ENCODE measurements around the gene AKT3. TPM values are rescaled to one million over a fixed set of nuclear protein-coding genes. Genes with fewer than 3 reads are reported as not detected.

The AKT3 gene
- total RNA-seq, 1 donor from 2014 or later = 110 TPM

DNA sequence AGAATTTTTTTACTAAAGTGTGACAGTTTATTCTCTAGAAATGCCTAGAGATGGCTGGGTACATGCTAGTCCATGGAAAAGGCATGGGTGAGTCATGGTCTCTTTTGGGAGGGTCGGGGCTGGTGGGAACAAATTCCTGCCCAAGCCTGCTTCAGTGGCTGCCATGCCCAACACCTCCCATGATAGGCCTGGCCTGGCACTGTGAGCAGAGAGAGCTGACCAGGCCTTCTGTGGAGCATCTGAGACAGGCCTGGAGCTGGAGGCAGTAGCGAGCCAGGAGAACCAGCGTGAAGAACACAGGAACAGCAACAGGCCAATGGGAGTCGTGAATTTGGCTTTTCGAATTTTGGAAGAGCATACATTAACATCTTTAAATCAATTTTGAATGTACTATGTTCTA, 385.0 kb downstream of the AKT3 start:
- TF ChIP-seq, protein P1, sequence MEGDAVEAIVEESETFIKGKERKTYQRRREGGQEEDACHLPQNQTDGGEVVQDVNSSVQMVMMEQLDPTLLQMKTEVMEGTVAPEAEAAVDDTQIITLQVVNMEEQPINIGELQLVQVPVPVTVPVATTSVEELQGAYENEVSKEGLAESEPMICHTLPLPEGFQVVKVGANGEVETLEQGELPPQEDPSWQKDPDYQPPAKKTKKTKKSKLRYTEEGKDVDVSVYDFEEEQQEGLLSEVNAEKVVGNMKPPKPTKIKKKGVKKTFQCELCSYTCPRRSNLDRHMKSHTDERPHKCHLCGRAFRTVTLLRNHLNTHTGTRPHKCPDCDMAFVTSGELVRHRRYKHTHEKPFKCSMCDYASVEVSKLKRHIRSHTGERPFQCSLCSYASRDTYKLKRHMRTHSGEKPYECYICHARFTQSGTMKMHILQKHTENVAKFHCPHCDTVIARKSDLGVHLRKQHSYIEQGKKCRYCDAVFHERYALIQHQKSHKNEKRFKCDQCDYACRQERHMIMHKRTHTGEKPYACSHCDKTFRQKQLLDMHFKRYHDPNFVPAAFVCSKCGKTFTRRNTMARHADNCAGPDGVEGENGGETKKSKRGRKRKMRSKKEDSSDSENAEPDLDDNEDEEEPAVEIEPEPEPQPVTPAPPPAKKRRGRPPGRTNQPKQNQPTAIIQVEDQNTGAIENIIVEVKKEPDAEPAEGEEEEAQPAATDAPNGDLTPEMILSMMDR (IDR thresholded peaks at IDR 0.05; ENCODE audit: unreplicated experiment) = no peak
- H3K27me3 Mint-ChIP-seq (ENCODE audit: low read depth) = no peaks in the 10 kb centered on the region
- H3K4me3 Mint-ChIP-seq = no peak overlapping the region
- H3K4me1 Mint-ChIP-seq = no peaks in the 10 kb centered on the region
- H3K27ac Mint-ChIP-seq = no peak overlapping the region
- peaks cover 5% of the 10 kb centered on the region for H3K36me3 Mint-ChIP-seq
- DNase-seq (ENCODE audit: low spot score in 2 of 2, unreplicated experiment in 2 of 2) = no peak
- H3K9me3 Mint-ChIP-seq = no peaks in the 10 kb centered on the region

DNA sequence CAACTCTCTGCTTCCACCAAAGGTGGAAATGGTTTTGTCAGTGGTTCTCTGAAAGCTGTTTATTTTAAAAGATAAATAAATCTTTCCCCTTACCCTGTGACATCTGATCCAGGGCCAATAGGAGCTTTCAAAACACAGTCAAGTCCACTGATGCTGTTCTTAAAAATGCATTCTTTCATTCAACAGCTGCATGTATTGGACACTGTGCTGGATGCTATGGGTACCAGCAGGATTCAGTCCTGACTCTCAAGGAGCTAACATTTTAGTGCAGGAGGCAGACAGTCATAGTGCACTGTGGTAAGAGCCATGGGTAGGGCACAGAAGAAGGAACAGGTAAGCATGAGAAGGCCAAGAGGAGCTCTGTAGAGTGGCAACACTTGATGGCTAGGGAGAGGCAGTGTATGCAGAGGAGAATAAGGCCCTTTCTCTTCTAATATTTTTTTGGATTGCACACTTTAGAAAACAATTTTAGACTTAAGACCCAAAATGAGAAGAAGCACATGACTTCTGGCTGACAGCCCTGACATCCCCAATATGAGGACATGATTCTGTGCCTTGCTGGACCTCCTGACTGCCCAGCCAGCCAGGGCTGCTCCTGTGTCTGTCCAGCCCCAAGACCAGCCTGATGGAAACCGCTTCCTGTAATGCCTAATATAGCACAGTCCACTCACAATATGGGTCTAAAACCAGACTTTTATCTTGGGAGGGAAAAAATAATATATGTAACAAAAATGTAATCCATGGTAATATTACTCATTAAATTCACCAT, 386.9 kb downstream of the AKT3 start:
- no peaks in the 10 kb centered on the region for H3K4me1 Mint-ChIP-seq
- no peak overlapping the region for H3K27ac Mint-ChIP-seq
- TF ChIP-seq, protein P1 (IDR thresholded peaks at IDR 0.05; ENCODE audit: unreplicated experiment) = no peak
- DNase-seq (ENCODE audit: low spot score in 2 of 2, unreplicated experiment in 2 of 2) = no peak
- peaks cover 5% of the 10 kb centered on the region for H3K36me3 Mint-ChIP-seq
- H3K4me3 Mint-ChIP-seq = no peak overlapping the region
- H3K9me3 Mint-ChIP-seq = no peaks in the 10 kb centered on the region
- H3K27me3 Mint-ChIP-seq (ENCODE audit: low read depth) = no peaks in the 10 kb centered on the region

DNA sequence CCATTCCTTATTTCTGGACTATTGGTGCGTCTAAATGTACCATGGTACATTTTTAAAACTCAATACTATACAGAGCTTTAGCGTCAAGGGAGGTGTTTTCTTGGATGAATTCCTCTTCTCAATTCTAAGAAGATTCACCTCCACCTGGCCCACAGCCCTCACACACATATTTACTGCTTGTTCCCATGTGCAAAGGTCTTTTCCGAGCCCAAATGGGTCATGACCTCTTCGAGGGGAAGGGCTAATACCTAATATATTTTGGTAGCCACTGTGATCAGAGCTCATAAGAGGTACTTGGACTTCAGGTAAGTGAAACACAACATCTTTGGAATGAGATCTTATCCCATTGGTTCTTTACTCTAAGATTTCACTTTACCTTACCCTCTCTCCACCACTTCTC, 388.3 kb downstream of the AKT3 start:
- Mint-ChIP-seq H3K4me3 (no peak overlapping the region), H3K36me3 (peaks cover 5% of the 10 kb centered on the region), H3K4me1 (no peaks in the 10 kb centered on the region), H3K9me3 (no peaks in the 10 kb centered on the region), H3K27me3 (ENCODE audit: low read depth) (no peaks in the 10 kb centered on the region), H3K27ac (no peak overlapping the region)
- TF ChIP-seq, protein P1 (IDR thresholded peaks at IDR 0.05; ENCODE audit: unreplicated experiment) = no peak
- DNase-seq (ENCODE audit: low spot score in 2 of 2, unreplicated experiment in 2 of 2) = no peak

DNA sequence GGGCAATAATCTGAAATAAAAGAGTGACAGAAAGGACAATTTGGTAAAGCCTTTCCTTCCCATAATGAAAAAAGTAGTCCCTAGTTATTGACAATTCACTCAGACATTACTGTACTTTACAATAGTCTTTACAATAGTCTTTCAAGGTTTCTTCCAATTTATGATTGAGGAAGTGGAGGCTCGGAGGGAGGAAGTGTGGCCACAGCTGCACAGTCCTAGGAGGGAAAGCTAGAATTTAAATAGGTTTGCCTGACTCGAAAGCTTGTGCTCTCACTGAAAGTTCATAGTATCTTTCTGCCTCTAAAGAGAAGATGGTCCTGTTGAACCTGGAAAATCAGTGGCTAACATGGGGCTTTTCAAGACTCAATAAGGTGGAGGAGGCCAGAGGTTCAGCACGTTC, 391.0 kb downstream of the AKT3 start:
- no peak overlapping the region for H3K4me3 Mint-ChIP-seq

DNA sequence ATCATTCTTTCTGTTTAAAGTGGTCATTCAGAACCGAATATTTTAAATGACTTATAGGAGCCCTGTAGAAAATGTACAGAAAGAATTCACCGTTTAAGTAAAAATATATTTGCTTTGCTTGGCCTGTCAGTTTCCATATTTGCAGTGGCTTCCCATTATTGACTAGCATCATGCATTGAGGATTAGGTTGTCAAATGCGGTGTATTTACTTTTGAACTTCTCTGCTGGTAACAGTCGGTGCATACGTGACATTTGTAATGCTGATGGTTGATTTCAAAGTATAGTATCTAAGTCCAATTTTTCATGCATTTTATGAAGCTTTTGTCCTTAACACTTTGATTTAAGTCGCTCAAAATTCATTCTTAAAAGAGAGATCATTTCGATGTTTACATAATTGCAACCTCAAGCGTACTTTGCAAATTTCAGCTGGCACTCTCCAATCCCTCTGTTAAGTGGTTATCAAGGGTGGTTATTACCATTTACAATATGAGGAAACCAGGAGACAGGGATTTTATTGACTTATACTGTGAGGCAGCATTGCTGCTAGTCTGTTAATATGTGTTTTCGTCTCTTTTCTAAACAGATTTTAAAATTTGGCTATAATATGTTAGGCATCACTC, 392.6 kb downstream of the AKT3 start:
- H3K4me3 Mint-ChIP-seq = no peak overlapping the region
- H3K36me3 Mint-ChIP-seq = peaks cover 5% of the 10 kb centered on the region
- H3K9me3 Mint-ChIP-seq = no peaks in the 10 kb centered on the region
- TF ChIP-seq, protein P1 (IDR thresholded peaks at IDR 0.05; ENCODE audit: unreplicated experiment) = no peak
- H3K27ac Mint-ChIP-seq = no peak overlapping the region
- no peak for DNase-seq (ENCODE audit: low spot score in 2 of 2, unreplicated experiment in 2 of 2)
- H3K4me1 Mint-ChIP-seq = peaks cover 4% of the 10 kb centered on the region
- H3K27me3 Mint-ChIP-seq (ENCODE audit: low read depth) = no peaks in the 10 kb centered on the region

More for the DNA sequence above, 391.0 kb downstream of the AKT3 start:
- peaks cover 2% of the 10 kb centered on the region for H3K4me1 Mint-ChIP-seq
- no peaks in the 10 kb centered on the region for H3K27me3 Mint-ChIP-seq (ENCODE audit: low read depth)
- TF ChIP-seq, protein P1 (IDR thresholded peaks at IDR 0.05; ENCODE audit: unreplicated experiment) = no peak
- no peak overlapping the region for H3K27ac Mint-ChIP-seq
- no peaks in the 10 kb centered on the region for H3K9me3 Mint-ChIP-seq
- DNase-seq (ENCODE audit: low spot score in 2 of 2, unreplicated experiment in 2 of 2) = no peak
- peaks cover 5% of the 10 kb centered on the region for H3K36me3 Mint-ChIP-seq
